Measurements from ENCODE around the gene DAP.

- no peak for TF ChIP-seq EZH2 (IDR thresholded peaks at IDR 0.05)
- no peak for TF ChIP-seq POLR2AphosphoS5 (IDR thresholded peaks at IDR 0.05; ENCODE audit: borderline replicate concordance, low read depth, low read length)
- TF ChIP-seq FOXP2 (optimal IDR thresholded peaks at IDR 0.05; ENCODE audit: control extremely low read depth, extremely low read length, insufficient read depth), result no peak
Measured at GRCh38 chr5:10750909-10751308, 10.1 kb downstream of the DAP start.
